NCI-H82 (cell line): ENCODE measurements around the gene OSR1.
A peak's percentile ranks its signal among the peaks of the same experiment; 100 is the strongest.
"Not testable (repeated sequence)": the region's sequence is repeated elsewhere in the genome, so short reads cannot be mapped to it uniquely, and the experiment has no call there.

Experiments used
- DNase-seq: peaks from one replicate; lab custom pipeline; 2025; lab: John Stamatoyannopoulos, UW

The OSR1 gene

DNA sequence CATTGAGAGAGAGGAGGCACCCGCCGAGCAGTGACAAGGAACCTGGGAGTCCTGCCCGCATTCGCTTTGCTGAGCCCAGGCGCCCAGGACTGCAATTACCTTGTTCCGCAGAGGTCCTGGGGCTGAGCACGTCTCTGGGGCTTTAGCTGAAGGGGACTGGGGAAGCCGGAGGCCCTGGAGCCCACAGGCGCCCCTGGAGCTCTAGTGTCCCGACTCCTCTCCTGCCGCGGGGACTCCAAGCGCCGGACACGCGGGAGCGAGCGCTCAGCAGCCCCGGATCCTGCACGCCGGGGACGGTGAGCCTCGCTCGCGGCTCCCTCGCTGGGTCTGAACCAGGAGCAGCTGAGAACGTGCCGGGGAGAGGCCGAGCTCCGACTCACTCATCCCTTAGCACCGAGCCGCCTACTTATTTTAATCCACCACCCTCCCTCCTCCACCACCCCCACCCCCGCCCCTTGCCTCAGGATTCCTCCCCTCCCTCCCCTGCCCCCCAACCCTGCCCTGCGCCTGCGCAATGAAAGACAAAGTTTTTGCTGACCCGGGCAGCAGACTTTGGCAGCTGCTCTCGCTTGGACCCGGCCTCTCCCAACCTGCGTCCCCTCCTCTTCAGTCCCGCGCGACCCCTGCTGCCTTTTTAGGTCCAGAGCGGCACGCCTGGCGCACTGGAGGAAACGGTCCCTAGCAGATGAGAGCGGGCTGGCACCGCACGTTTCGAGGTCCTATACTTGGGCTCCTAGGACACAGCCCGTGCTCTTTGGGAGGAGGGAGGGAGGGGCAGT, at the start of gene OSR1:
TSS of gene OSR1 (minus strand) at position 382 of the 779 bp plus-strand sequence. CDS start 4,818 bp downstream, outside the sequence.
- DNase-seq, result peak; percentile 92

DNA sequence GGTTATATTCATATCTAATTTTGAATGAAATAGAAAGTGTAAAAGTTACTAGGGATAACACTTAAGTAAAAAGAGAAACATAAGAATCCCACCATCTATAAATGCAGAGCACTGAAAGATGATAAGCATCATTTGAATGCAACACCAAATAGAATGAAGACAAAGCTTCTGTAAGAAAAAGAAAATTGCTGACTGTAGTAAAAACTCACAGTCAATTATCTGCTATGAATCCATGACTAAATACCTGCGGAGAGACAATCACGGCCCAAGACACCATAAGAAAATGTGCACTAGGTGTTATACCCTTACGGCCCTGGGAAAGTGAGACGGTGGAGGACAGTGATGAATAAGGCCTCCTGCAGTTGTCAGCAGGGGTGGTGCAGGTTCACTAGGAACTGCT, 45.4 kb upstream of the OSR1 start:
- no peak for DNase-seq

DNA sequence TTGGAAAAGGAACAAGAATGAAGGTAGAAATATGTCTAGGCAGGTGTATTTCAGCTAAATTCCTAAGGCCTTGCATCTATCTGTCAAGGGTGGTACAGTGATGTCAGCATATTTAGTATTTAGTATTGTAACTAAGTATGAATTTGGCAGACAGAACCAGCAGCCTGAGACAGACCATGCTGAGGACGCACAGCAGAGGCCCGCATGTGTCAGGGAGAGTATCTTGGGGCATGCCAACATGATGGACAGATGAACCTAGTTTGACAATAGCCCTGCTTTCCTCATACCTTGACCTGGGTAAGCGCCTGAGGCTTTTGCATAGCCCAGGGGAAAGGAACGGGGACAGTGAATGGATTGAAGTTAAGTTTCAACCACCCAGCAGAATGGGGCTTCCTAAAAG, 33.8 kb upstream of the OSR1 start:
- no peak for DNase-seq

DNA sequence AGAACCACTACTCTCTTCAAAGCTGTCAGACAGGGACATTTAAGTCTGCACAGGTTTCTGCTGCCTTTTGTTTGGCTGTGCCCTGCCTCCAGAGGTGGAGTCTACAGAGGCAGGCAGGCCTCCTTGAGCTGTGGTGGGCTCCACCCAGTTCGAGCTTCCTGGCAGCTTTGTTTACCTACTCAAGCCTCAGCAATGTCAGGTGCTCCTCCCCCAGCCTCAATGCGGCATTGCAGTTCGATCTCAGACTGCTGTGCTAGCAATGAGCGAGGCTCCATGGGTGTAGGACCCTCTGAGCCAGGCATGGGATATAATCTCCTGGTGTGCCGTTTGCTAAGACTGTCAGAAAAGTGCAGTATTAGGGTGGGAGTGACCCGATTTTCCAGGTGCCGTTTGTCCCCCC, 31.0 kb upstream of the OSR1 start:
- not testable (repeated sequence) for DNase-seq

DNA sequence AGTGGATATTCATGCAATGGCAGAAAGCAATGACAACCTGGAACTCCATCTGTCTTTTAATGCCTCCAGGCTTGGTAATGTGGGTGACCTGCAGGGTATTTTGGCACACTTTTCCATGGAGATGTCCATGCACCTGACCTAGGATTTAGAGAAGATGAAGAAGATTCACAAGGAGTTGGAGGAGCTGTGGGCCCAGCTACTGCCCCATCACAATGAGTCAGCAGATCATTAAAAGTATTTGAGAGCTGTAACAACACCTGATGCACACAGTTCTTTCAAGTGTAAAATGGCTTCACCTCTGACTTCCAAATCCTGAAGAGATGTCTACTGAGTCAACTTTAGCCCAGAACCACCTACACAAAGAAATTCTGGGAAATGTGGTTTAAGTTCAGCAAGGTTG, 22.1 kb upstream of the OSR1 start:
- peak; percentile 23 for DNase-seq

DNA sequence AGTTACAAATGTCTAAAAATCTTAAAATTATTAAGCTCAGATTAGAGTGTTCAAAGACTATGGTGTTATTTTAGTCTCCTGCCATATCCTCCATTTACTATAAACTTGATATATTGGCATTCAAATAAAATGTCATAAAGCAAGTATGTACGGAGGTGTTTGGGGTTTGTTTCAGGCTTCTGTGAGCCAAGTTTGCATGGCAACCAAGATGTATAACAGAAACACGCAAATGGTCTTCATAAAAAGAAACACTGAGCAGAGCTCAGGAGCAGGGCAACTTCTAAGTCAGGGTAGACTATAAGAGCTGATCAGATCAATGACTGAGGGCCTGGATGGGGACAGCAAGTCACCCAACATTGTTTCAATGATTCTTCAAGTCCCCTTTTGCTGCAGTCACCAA, 20.5 kb upstream of the OSR1 start:
- no peak for DNase-seq

DNA sequence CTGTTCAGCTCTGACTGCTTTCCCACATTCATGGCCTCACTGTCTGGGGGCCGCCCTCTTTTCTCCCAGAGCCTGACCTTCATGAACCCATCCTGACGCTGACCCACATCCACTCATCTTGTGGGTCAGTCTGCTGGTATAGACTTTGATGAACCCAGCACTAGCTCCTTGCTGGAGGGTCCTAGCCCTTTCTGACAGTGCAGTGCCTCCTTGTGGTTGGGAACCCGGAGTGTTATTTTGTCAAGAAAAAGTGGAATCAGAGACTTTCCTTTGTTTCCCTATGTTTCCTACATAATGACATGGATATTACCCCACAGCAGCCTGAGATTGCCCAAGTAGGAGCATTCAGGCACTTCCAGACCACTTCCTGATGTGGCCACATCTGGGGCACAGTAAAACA, 19.3 kb upstream of the OSR1 start:
- DNase-seq, result no peak

DNA sequence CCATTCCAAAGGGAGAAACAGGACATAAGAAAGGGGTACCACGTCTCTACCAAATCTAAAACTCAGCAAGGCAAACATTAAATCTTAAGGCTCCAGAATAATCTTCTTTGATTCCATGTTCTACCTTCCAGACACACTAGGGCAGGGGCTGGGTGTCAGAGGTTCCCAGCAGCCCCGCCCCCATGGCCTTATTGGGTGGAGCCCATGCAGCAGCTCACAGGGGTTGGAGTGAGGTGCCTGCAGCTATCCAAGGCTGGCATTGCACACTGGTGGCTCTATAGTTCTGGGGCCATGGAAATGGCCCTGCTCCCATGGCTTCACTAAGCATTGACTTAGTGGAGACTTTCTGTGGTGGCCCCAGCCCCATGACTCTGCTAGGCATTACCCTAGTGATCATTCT, 14.9 kb upstream of the OSR1 start:
- no peak for DNase-seq

DNA sequence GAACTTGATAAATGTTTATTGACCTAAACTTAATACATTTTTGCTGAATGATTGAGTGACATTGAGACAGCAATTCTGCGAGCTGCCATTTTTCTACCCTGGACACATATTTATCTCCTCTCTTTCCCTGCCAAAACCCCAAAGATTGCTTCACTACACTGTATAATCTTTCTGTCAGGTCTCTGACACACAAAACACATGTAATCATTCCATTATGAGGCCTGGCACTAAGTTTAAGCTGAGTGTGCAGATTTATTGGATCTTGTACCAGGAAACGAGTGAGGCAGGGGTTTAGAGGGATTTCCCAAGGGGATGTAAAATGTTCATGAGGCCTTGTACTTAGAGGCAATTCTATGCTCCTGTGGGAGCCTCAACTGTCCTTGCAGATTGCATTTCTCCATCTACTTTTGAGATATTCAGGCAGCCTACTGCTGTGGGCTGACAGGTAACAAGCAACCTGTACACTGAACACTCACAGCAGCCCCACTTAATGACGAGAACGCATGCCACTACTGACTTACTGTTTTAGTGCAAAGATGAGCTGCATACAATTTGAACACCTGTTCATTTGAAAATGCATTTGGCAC, 13.7 kb upstream of the OSR1 start:
- peak; percentile 19 for DNase-seq

DNA sequence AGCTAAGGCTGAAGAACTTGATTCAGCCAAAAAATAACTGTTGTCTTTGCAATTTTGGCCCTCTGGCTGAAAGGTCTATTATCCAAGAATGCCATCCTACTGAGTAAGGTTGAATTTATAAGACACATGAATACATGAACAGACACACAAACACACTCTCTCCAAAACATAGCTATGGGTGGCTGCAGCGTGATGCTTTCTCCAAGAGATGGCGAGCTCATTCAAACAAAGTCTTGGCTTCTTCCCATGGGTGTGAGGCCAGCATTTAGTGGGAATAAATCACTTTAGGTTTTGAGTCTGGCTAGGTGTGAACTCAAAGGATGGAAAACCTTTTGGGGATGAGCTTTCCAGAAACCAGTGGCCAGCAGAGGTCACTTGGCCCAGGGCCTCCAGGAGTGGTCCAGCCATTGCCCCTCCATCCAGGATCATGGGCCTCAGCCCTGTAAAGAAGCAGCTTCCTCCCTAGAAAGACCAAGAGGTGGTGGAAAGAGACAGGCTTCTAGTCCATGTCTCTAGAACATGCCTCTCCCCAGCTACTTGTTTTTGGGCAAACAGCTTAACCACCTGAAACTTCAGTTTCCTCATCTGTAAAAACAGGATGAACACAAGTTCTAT, 11.0 kb upstream of the OSR1 start:
- DNase-seq, result peak; percentile 40

DNA sequence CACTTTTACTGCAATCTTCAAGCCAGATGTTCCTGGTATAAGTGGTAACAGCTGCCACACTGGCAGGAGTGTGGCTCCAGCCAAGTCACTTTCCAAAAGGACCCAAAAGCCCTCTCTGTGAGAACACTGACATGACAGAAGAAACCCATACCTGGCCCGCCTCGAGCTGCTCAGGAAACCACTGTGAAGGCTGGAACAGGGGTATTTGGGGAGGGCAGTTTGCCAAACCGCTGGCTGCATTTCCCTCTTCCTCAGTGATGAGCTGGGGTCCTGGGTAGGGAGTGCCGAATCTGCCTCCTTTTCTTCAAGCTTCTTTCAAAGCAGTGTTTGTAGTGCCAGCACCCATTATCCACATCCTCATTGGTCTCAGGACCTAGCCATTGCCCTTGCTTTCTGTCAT, 10.3 kb upstream of the OSR1 start:
- DNase-seq, result no peak

DNA sequence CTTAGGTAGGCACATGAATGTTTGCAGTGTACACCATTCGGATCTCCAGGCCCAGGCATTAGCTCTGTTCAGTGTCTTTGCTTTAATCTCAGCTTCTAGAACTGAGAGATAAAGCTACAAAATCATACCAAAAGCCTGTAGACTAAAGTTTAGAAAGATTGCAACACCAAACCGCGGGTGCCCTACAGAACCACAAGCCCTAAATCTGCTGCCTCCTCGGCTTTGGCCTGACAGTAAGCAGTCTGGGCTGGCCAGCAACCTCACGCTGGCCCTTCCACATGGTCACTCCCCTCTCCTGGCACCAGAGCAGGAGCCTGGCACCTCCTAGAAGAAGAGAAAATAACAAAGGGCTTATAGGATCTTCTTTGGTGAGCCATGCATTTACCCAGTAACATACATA, 8.9 kb upstream of the OSR1 start:
- DNase-seq, result no peak

DNA sequence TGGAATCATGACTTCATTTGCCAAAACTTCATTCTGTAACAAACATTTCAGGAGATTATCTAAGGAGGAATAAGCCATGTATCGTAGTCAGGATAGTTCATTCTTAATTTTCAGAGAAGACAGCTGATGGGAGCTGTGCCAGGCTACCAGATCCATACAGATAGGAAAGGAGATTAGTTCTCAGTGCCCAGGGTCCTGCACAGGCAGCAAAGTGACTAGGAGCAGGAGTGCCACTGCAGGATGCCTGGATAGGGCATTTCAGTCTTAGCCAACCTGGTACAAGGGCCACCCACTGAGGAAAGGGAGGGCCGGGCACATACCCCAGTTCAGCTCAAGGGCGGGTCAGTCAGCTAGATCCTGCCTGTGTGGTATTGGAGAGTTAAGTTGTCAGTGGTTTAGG, 6.7 kb upstream of the OSR1 start:
- DNase-seq, result no peak

DNA sequence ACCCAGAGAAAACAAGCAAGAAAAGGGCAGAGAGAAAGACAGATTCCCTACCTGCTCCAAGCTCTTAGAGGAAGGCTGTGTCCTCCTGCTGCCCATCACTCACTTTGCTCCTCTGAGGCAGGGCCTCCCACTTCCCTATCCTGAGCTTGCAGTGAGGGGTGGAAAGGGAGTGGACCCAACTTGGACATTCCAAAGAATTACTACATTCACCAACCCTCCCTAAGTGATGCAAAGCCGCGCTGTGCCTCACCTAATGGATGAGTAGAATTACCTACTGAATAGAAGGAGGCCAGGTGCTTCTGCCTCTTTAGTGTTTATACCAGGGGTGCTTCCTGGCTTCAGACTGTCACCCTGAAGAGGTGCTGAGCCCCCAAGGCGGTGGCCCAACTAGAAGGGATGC, 5.6 kb upstream of the OSR1 start:
- no peak for DNase-seq

DNA sequence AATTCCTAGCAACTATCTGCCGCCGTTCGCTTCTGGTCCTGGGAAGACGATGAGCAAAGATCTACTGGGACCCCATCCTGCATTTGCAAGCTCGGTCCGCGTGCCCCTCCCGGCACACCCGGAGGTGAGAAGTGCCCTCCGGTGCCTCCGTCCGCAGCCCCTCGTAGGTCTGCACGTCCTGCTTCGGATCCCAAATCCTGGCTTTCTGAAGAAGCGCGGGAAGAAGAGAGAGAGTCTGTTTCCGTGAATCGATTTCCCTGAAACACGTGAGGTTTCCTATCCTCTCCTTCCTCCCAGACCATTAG, 5.0 kb upstream of the OSR1 start:
- no peak for DNase-seq

DNA sequence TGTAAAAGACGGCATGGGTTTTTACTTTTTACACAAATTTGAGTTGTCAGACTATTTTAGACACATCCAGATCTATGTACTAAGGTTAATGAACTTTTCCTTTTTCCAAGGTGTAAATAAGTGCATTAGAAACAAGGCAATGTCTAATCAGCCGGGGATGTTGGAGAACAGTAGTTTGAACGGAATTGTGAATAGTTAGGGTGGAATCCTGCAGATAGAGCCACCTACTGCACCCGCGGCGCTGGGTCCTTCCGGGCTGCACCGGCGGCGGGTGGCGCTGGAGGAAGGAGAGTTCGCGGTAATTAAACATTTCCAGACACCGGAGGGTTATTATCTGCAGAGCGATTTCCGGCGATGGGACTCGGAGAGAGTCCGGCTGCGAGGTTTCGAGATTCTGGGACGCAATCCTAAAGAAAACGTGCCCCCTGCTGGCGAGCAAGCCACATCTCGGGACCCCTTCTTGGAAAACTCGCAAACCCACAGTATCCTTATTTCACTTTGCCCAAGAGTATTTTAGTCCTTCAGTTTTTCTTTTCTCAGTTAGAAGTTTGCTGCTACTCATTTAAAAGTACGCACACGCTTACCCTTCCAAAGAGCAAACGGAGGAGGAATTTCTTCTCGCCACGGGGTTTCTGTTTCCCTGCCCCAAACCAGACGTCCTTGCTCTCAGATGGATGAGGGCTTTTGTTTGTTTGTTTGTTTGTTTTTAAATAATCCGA, 4.5 kb upstream of the OSR1 start:
- peak; percentile 88 for DNase-seq

DNA sequence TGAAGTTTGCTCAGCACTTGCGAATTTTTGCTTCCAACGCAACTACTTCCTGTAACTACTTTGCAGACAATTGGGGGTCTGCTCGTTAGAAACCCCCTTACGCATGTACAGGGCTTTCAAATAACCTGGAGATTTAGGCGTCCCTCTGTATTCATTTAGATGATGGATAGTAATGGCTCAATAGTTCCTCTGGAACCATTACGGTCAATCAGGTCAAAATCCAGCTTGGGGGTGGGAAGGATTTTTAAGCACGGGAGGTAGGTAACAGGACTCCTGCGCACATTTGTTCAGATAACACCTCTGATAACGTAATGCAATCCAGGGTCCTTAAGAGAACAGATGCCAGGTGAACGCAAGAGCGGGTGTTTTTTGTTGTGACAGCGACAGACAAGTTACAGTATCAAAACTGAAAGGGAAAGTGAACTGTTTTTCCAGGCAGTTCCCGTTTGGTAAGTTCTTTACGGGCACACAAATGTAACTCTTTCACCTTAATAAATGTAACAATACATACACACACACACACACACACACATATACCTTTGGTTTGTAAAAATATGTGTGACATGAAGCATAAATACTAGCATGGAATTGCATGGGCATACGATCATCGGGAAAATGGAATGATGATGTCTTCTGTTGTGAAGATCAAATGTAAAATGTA, 3.8 kb upstream of the OSR1 start:
- DNase-seq, result no peak

DNA sequence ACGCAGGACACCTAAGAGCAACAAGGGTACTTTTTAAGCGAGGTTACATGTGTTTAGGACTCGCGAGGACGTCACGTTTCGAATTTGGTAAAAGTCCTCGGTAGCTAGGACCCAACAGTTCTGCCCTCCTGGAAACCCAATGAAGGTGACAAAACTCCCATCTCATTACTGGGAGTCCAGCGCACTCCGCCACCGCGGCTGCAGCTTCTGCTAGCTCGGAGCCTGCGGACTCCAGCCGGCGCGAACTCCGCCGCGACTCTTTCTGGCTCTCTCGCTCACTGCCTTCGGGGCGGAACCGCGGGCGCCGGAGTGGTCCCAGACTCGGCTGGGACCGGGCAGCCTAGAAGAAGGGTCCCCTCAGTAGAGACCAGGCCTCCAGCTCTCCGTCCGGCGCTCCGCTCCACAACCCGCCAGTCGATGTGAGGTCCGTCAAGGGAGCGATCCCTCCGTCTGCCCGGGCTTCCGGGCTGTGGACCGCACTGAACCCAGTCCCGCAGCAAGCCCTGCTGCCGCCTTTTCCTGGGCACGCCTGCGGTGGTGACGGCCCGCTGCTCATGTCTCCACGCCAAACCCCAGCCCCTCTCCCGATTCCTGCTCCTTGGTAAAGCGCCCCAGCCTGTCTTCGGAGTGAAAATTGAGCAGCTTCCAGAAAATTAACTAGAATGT, 3.0 kb upstream of the OSR1 start:
- DNase-seq, result no peak

DNA sequence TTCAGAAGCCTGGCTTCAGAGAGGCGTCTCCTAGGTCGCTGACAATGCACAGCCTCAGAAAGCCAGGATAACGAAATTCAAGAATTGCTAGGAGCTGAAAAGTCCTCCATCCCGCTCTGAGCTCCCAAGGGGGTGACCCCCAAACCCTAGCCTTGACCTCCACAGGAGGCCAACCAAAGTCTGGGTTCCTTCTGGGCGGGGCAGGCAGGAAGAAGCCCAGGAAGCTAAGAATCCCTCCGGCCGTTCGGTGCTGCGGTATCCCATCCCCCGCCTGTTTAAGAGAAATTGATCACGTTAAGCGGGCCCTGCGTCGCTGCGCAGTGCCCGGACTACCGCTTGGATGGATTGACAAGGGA, 2.5 kb upstream of the OSR1 start:
- DNase-seq, result no peak

DNA sequence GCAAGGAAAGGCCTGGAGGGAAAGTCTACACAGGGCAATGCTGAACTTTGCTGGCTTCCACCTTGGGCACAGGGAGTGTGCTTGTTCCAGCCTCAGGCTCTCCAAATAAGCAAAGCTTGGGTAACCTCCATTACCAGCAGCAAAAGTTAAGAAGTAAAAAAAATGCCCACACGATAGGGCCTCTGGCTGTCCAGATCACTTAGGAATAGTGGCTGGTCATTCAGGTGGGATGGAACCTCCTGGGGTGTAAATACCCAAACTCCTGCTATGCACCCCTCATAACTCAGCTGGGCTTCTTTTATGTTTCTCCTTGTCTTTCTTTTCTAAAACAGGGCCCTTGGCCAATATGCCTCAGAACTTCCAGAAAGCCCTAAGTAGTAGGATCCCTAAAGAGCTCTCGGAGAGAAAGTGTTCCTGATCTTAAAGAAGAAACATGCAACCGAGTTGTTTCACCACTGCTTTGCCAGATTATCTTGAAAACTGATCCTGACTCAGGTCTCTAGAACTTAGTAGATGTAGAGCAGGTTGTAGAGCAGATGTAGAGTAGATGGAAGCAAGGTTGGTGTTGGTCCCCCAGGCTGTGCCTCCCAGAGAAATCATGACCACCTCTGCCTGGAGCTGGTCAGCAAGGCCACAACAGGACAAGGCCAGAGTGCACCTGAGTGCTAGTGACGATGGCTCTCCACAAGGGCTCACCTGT, 2.0 kb upstream of the OSR1 start:
- DNase-seq, result no peak

DNA sequence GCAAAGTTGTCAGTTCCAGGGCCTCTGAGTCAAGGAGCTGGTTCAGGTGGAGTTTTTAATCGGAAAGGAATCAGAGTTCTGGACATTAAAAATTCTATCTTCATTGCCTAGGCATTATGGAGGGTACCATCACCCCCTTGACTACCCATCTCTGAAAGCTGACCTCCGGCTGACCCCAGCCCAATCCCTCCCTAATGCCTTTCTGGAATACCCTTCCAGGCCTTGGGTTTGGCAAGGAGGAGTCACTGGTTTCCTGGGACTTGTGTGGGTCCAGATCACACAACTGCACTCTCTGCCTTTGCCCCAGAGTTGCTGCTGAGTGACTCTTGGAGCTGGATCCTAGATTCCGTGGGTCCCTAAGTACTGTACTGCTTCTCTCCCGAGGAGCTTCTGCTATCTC, 1.0 kb upstream of the OSR1 start:
- peak; percentile 12 for DNase-seq

DNA sequence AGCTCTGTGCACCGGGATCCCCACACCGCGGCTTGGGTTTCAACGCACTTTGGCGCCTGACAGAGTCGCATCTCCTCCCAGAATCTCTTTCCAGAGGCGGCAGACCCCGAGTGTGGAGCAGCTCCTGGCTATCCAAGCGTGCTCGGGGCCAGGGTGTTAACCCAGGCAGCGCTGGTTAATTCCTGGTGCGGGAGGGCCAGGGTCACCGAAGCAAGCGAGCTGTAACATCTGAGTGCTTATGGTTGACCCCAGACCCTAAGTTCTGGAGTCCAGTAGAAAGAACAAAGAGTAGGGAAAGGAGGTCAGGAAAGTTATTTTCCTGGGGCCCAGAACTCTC, 566 bp upstream of the OSR1 start:
- DNase-seq, result no peak
